Activated T-helper 1 cell treated with anti-CD3 and anti-CD28 coated beads, Interleukin-2, amount 50 U/mL, for 16 hours (primary cell): Measurements from ENCODE around the gene BCL11A.

ENCODE experiments used
- DNase-seq, 2 donors: peaks; one replicate each; pipeline ENCODE4 v3.0.0-alpha.2; 2020; ENCODE audit warnings: low read depth in 1 of 2, low spot score in 1 of 2

Gene BCL11A

DNA sequence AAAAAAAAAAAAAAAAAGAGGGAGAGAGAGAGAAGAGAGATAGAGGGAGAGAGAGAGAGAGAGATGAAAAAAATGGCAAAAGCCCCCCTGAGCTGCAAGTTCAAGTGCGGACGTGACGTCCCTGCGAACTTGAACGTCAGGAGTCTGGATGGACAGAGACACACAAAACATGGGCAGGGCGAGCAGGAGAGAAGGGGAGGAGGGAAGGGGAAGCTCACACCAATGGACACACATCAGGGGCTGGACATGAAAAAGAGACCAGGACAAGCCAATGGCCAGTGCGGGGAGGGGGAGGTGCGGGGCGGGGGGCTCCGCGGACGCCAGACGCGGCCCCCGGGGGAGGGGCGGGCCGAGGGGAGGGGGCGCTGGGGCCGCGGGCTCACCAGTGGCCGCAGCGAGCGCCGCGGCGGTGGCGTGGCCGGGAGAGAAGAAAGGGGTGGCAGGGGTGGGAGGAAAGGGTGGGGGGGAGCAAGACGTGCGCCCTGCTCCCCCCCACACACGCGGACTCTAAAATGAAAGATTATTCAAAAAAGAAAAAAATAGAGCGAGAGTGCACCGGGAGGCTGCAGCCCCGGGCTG is at the start of gene BCL11A:
TSS of gene BCL11A (minus strand) at position 160 of the 579 bp plus-strand sequence. CDS start 384 bp downstream, outside the sequence.
- DNase-seq = no peak

DNA sequence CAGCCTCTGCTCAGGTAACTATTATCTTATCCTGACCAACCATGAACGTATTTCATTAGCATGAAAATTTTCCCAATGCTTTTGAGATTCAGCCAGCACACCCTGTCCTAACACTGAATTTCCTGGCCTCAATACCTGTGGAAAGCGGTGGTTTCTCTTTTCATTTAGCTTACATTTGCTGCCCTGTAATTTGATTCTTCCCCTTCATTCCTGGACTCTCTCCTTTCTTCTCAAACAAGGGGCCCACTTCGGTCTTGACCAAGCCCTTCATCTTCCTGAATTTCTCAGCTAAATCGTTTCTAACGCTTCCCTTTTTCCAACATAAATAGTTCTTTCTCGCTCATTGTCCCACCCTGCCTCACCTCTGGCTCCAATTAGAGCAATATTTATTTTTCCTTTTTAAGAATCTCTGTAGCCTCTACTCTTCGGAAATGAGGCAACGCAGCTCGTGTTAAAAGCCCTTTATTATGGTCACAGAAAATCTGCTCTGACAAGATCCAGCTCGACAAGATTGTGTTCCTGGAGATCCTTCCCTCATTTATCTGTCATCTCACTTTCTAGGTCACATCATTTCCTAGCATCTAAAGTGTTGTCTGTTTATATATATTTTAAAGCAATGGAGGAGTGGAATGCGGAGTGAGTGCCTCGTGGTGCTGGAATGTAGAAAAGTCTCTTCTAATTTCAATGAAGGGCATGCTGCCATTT is 49.5 kb upstream of the BCL11A start:
- DNase-seq = no peak

DNA sequence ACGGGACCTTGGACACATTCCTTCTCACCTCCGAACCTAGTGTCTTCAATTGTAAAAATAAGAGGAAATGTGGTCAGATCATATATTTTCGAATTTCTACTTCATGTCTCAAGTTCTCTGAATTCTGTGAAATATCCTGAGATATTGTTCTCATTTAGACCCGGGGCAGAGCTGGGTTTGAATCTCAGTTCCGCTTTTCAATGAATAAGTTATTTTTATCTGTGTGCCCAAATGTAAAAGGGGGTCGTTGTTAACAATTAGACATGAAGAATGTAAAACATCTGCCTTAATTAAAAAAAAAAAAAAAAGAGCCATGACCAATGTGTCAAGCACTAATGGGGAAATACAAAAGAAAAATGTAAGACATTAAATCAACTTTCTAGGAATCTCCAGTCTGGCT is 48.9 kb upstream of the BCL11A start:
- no peak for DNase-seq

DNA sequence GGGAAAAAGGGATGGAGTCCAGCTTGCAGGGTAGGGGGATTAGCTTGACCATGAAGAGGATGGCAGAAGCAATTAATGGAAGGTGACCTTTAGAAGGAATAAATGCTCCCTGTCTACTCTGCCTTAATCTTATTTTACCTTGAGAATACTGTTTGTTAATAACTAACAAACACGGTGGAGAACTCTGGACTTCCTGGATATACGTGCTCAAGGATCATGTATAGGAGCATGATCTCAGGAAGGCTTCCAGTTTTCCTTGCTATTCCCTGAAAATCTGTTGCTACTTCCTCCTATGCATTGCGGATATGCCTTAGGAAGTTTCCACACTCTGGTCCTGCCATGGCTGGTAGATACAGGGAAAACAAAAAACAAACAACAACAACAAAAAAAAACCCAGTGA is 44.8 kb upstream of the BCL11A start:
- no peak for DNase-seq

DNA sequence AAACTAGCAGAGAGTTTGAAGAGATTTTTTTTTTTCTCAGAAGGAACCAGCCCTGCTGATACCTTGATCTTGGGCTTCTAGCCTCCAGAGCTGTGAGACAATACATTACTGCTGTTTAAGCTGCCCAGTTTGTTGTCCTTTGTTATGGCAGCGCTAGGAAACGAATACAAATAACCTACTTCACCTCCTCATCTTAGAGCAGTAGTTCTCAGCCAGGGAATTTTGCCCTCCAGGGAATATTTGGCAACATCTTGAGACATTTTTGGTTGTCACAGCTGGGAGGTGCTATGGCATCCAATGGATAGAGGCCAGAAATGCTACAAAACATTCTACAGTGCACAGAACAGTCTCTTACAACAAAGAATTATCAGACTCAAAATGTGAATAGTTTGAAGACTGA is 43.9 kb upstream of the BCL11A start:
- no peak for DNase-seq

DNA sequence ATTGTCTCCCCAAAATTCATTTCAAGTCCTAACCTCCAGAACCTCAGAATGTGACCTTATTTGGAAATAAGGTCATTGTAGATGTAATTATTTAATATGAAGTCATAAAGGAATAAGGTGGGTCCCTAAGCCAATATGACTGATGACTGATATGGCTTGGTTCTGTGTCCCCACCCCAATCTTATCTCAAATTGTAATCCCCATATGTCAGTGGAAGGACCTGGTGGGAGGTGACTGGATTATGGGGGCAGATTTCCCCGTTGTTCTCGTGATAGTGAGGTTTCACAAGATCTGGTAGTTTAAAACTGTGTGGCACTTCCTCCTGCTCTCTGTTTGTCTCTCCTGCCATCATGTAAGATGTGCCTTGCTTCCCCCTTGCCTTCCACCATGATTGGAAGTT is 43.0 kb upstream of the BCL11A start:
- no peak for DNase-seq

DNA sequence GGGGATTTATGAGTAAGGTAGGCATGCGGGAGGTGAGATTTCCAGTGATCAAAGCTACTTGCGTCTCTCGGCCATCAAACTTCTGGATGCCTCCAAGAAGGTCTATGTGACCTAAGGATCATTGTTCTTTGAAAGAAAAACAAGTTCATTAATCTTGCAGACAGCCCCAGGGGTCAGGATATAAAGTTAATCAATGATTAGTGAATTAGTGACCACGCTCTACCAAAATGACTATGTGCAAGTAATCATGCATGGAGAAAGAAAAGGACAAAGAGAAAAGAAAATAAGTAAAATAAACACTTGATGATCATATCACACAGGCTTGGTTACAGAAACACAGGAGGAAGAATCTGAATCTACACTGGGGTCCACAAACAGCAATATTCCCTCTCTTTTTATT is 42.5 kb upstream of the BCL11A start:
- DNase-seq = no peak

DNA sequence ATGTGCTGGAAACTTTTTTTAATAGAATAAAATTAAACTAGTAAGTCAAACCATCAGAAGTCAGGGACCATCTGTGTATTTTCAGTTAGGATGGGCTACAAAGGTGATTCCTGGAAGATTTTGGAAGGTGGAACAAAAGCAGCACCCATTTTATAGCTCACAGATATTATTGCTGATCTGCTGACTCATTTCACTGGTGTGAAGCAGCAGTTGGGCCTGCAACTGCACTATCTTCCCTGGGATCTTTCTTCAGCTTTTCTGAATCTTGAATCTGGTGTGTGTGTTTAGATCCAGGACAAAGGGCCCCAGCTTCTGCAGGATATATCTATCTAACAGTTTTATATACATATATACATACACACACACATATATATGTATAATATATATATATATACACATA is 35.6 kb upstream of the BCL11A start:
- no peak for DNase-seq

DNA sequence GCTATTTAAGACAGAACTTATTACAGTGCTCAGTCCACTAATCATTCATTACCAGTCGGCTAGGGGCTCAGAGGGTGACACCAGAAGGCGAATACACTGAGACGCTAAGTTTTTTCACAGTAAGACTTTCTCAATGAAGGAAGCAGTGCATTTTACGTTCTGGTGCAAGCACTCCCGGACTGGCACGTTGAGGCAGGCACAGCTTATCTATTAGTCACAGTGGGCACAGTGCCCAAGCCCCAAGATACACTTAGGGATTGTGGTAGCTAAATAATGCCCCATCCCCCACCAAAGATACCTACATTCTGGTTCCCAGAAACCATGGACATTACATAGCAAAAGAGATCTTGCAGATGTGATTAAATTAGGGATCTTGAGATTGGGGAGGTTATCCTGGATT is 32.6 kb upstream of the BCL11A start:
- no peak for DNase-seq

DNA sequence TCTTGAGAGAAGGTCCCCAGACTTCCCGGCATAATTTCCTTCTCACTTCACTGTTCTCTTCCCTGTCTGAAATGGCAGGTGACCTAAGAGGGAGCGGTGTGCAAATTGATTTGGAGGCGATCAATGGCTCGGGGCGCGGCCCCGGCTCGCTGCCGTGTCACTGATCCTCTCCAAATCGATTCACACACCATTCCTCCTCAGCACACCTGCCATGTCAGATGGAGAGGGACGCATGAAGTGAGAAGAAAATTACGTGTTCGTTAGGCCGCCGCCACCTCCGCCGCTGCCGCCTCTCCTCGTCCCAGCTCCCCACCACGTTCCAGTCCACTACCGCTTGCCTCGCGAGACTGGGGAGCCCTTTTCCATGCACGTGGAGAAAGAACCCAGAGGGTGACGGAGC is 31.8 kb upstream of the BCL11A start:
- no peak for DNase-seq

DNA sequence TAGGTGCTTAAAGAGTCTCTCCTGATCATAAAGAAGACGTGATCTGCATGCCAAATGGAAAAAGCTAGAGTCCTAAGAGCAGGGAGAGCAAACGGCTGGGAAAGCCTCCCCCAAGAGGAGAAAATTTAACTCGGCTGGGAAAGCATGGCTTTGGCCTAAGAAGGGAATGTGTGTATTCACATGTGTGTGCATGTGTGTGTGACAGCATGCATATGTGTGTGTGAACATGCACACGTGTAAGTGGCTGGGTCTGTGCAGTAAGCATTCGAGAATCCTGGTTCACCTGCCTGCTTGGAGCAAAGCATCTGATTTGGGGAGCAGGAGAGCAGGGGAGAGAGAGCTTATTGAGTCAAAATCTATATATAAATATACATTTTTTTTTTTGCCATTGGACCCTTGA is 30.1 kb upstream of the BCL11A start:
- no peak for DNase-seq

DNA sequence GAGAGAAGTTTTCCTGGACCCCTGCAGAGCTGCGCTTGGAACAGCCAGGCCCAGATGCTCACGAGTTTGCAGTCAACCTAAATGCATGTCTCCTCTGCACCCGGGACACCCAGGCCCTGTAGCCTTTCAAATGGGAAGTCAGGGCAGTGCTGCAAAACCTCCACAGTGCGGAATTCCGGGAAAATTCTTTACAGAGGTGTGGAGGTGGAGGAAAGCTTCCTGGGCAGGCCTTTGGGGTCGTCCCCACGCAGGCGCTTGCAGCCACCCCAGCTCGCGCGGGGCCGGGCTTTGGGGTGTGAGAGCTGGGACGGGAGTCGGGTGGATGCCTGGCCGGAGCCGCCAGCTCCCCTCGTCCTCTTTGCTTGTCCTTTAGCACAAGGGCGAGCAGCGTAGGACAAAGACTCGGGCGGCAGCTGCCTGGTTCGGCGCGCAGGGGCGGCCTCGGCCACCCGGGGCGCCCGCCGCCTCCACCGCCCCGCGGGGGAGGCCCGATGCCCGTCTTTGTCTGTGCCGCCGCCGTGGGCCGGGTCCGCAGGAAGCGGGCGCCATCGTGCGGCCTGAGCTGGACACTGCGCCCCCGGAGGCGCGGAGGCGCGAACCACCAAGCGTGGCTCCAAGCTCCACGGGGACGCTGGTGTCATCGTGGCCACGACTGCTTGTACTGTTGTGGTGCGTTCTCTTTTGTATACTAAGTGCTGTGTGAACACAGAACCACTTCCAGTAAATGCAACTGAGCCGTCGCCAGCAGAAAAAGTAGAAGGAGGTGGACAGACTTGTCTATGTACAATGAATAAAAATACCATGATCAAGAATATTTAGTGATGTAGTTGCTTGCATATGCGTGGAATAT is 28.2 kb upstream of the BCL11A start:
- DNase-seq = peak; percentile 9 to 24

DNA sequence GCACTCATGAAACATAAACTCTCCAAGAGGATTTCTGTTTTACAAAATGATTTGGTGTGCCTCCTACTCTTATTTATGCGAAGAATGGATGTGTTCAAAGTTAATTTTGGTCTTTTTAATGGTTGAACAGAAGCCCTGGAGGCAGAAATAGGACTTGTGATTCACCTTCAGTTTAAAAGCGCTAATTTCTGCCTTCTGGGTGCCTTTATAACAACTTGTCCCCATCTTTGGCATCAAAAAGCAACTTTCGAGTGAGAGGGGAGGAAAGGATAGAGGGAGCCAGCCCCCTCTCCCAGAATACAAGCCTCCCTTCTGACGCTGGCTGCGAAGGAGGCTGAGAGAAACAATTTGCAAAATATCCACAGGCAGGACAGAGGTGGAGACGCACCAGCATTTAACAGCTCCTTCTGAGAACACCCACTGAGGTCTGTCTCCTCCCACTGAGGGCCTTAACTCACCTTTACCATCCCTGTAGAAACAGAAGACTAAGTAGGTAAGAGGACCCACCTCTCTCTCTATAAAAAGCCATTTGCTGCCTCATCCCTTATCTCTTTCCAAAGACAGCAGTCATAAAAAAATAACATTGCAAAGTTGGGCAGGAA is 24.3 kb upstream of the BCL11A start:
- no peak for DNase-seq

DNA sequence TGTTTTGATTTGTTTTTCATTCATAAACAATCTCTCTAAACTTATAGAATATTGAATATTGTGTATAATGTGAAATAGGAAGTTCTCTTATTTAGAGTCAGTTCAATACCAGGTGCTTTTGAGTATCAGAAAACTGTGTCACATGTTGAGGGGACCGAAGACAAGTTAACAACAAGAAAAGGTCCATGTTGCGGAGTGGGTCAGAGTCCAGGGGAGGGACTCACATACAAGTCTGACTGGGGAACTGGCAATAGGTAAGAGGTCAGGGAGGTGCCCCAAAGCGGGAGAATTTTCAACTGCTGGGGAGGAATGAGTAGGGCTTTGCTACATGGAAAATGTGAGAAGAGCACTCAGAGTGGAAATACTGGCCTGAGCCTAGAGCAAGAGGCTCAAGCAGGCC is 19.8 kb upstream of the BCL11A start:
- no peak for DNase-seq

DNA sequence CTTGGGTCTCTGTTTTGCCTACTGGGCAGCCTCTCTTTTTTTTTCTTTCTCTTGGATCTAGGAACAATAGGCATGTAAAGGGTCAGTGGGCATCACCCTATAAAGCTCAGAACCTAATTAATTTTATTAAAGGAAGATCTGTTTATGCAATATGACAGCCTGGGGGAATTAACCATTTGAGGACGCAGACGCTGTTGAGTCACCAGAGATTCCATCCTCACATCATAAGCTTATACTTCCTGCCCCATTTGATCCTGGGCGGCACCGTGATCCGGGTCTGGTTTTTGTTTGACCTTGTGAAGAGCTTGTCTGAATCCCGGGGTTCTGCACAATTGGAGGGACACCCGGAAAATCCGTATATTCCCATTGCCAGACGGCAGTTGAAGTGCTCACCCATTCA is 16.8 kb upstream of the BCL11A start:
- DNase-seq = no peak

DNA sequence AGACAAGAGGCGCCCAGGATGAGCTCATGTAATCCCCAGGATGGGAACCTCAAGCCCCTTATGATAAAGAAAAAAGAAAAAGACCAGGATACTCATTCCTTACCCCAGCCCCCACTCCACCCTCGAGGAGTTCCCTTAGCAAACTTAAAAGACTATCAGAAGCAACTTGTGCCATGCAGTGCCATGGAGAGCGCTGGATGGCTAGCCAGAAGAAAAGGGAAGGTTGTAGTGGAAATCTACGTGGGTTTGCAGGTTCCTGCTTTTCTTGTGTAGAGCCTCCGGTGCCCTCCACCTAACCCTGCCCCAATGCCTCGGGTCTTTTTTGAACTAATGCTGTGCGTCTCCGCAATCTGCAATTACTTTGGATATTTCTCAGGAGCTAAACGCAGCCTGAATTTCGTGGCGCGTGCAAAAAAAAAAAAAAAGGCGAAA is 16.2 kb upstream of the BCL11A start:
- no peak for DNase-seq

DNA sequence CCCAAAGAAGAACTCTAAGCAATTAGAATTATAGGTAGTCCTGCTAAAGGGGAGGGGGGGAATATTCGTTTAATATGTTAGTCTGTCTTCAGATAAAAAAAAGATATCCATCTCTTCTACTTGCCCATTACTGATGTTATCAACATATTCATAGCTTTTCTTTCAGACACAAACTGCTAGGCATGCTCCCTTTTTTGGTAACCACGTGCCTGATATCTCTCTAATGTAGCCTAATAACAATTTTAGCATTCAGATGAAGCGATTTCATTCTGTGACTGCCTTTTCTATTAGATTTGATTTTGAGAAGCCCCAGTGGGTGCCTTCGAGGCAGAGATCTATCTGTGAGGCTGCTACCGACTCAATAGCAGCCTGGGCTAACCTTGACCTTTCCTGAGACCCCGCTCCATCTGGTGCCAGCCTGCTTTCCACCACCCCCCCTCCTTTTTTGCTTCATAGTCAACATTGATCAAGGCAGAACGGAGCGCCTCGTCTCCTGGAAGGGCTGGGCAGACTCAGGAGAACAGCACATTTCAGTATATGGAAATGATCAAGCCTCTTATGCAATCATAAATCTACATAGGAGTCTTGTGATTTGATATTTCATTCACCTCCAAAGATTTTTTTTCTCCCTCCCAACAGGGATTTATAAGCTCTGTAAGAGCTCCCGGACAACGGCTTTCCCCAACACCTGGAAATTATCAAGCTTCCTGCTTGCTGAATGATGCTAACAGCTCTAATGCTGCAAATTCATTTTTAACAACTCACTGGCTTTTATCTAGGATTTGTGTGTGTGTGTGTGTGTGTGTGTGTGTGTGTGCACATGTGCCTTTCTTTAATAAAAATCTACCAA is 14.7 kb upstream of the BCL11A start:
- no peak for DNase-seq

DNA sequence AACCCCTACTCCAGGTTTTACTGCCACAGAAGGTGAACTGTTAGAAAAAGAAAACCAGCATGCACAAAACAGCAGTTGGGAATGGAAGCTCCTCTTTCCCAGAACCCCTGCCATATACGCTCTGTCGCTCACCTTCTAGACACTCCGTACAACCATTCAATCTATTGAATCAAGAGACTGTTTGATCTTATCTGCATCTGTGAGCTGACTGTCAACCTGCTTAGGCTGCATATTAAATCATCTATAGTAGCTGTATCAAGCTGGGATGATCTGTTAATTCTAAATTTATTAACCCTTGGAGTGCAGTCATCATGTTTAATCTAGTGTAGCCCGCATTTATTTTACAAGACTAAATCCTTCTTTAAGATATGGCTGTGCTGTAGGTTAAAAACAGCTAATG is 13.6 kb upstream of the BCL11A start:
- no peak for DNase-seq

DNA sequence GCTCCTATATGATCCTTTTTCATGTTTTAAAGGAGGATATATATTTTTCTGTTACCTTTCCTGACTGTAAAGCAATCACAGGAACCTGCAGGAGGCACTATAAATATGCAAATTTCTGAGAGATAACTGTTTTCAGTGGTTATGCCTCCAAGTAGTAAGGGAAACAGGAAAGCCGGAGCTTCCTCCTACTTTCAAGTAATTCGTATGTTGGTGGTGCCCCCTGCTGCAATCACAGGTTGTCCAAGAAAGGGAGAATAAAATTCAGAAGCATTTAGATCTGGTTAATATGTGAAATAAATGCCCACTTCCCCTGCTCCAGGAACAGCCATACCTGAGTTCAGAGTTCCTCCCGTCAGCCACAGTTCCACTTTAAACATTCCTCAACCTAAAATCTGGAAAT is 12.0 kb upstream of the BCL11A start:
- no peak for DNase-seq

DNA sequence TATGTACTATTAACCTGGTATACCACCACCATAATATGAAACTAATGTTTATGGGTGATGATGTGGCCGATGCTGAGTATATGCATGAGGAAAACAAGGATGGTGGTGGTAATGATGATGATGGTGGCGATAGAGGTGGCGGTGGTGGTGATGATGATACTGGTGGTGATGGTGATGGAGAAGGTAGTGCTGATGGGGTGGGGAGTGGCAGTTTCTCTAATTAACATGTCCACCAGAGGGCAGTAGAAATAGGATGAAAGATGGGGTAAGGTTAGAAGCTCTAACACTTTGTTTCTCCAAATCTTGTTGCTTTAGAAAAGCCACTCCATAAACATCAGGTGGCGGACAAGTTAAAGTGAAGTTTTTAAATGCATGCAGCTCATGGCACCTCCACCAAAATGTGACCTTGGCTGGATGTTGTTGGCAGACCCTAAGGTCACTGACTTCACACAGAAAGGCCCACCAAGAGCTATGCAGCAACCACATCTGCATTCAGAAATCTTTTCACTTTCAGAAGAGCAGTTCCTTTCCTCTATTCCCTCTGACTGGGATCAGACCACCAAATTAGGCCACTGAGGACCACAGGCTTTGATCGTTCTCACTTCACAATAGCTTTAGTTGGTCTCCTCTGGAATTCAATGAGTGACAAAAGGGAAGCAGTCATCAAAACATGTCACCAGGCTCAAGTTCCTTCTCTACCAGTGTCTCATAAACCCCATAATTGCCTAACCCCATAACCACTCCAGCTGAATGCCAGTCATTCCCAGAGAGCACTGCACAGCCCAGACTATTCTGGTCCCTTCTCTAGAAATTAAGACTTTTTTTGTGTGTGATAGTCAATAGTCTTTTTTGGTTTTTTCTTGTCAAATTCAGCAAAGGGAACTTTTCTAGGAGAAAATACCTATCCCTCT is 7.5 kb upstream of the BCL11A start:
- no peak for DNase-seq
